Glomerular visceral epithelial cell (primary cell): ENCODE results near the gene ZFP69B.
A peak's percentile ranks its signal among the peaks of the same experiment; 100 is the strongest.

ENCODE experiments used
- DNase-seq: peaks from one replicate; pipeline ENCODE4 v3.0.0-alpha.2; 2016; ENCODE audit errors: extremely low spot score

The ZFP69B gene

DNA sequence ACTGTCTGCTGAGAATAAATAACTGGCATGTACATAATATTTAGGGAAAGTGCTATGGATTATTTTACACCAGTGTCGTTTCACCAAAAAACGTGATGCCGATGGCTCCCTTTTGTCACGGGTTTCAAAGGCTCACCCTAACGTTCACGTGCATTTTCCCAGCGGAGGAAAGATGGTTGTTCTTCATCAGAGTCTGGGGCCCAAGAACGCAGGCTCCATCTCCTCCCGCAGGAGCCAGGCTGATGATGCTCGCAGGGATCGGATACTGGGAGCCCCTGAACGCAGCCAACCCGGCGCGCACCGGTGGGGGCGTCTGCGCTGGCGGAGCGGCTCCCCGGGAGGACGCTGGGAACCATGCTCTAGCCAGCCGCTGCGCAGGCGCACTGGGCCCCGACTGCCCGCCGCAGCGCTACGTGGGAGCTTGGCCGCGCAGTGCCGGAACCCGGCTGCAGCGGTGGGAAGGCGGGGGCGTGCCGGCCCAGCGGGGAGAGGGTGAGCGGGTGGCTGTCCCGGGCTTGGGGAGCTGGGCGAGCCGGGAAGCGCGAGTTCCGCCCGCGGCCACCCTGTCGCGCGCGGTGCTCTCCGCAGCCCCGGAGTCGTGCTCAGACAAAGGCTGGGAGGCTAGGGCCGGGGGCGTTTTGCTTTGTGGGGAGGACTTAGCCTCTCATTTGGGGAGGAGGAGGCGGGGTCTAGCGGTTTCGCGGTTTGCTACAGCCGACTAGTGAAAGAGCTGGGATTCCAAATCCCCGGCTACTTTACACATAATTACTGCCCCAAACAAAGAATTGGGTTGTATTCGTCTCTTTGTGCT, at the start of gene ZFP69B:
Gene ZFP69B (plus strand): TSS at position 793 of the 811 bp plus-strand sequence. CDS start 486 bp downstream, outside the sequence.
- DNase-seq, result peak; percentile 95

- DNase-seq, result no peak
Observed at GRCh38 chr1:40401473-40402201, 48.6 kb upstream of the ZFP69B start.

DNA sequence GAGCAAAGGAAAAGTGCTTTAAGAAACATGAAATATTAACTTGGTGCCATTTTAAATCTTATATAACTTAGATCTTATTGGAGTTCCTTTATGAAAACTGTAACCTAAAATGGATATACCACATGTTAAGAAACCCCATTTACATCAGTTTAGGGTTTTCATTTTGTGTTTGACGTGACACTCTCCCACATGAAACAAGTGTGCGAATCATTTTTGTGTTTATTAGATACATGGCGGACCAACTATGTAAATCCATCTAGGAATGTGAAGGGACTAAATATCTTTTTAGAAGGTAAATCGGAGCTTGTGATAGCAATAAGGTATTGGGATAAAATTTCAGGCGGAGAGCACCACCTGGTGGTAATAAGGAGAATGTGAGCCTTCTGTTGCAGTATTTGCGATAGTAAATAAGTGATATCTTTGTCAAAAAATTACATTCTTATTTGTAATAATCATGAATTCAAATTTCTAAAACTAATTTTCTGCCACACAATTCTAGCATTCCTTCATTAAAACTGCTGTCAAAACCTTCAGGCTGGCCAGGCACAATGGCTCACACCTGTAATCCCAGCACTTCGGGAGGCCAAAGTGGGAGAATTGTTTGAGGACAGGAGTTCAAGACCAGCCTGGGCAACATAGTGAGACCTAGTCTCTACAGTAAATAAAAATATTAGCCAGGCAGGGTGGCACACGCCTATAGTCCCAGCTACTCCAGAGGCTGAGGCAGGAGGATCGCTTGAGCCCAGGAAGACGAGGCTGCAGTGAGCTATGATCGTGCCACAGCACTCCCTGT, 45.4 kb upstream of the ZFP69B start:
- peak; percentile 64 for DNase-seq

DNA sequence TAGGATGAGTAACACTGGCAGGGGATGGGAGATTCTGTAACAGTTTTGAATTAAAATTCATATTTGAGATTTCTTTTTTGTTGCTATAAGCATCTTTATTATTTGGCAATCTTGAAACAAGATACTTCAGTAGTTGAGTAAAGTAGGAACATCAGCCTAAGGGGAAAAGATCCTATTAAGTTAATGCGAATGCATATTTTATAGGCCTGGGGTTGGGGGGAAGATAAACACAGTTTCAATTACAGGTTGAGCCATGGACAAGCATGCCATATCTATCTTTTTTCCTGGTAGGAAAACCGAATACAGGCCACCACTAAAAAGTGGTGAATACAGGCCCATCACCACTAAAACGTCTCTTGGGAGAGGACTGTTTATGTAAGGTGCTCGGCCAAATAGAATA, 44.5 kb upstream of the ZFP69B start:
- DNase-seq, result no peak

GRCh38 chr1:40407453-40407852, 42.8 kb upstream of the ZFP69B start:
- no peak for DNase-seq

DNA sequence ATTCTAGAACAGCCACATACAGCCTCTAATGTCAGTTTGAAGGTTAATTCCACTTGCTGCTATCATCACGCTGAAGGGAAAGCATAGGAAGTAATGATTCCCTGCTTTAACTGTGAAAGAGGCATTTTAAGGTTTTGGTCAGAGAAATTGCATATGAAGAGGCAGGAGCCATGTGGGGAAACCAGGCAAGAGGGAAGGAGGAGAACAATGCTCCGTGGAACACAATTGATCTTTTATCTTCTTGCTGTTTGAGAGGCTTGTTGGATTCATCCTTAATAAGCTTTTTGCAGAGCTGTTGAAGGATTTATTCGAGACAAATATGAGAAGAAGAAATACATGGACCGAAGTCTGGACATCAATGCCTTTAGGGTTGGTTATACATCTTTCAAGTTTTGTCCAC, 40.8 kb upstream of the ZFP69B start:
- DNase-seq, result no peak

DNA sequence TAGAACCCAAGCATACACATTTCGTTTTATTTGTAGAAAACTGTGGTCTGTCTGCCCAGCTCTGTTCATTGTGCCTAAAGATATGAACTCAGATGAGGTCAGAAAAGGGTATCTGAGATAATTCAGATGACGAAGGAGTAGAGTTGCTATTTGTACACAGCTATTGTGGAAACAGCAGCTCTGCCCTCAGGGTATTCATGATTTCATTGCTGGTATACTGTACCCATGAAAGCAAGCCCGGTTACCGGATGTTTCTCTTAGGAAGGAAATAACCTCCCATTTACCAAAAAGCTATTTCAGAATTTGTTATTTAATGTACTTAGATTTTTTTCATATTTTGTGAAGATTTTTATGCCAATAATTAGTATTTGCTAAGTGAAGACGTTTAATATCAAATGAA, 39.0 kb upstream of the ZFP69B start:
- no peak for DNase-seq

DNA sequence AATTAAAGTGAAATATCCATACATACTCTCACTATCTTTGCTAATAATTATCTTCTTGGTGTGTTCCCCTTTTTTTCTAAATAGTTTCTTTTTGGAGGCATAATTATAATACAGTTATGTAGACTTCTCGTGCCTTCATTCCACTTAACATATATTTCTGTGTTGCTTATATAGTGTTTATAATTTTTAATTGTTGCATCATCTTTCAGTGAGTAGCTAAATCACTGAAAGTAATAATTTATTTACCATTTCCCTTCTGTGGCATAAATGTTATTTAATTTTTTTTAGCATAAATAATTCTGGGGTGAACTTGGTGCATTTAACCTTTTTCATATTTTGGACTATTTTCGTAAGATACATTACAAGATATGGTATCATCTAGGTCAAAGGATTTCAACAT, 38.4 kb upstream of the ZFP69B start:
- no peak for DNase-seq

GRCh38 chr1:40413527-40414252, 36.6 kb upstream of the ZFP69B start:
- no peak for DNase-seq

DNA sequence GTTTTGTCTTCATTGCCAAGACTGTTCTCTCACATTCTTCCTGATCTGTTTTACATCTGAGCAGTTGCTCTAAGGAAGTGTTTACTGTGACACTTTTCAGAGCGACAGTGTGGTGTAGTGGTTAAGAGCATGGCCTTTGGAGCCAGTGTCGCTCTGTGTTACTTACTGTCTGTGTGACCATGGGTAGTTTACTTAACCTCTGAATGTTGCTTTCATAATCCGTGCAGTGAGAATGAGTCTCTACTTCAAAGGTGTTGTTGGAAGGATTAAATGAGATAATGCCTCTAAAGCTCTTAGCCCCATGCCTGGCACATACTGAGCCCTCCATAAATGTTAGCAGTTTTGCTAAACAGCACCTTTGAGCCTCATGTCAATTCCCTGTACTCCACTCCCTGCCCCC, 35.9 kb upstream of the ZFP69B start:
- DNase-seq, result no peak

DNA sequence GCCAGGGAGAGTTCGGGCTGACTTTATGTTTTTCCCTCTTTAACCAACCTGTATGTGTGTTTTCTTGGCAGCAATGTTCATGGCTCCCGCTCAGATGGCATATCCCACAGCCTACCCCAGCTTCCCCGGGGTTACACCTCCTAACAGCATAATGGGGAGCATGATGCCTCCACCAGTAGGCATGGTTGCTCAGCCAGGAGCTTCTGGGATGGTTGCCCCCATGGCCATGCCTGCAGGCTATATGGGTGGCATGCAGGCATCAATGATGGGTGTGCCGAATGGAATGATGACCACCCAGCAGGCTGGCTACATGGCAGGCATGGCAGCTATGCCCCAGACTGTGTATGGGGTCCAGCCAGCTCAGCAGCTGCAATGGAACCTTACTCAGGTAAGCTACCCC, 33.6 kb upstream of the ZFP69B start:
- no peak for DNase-seq

DNA sequence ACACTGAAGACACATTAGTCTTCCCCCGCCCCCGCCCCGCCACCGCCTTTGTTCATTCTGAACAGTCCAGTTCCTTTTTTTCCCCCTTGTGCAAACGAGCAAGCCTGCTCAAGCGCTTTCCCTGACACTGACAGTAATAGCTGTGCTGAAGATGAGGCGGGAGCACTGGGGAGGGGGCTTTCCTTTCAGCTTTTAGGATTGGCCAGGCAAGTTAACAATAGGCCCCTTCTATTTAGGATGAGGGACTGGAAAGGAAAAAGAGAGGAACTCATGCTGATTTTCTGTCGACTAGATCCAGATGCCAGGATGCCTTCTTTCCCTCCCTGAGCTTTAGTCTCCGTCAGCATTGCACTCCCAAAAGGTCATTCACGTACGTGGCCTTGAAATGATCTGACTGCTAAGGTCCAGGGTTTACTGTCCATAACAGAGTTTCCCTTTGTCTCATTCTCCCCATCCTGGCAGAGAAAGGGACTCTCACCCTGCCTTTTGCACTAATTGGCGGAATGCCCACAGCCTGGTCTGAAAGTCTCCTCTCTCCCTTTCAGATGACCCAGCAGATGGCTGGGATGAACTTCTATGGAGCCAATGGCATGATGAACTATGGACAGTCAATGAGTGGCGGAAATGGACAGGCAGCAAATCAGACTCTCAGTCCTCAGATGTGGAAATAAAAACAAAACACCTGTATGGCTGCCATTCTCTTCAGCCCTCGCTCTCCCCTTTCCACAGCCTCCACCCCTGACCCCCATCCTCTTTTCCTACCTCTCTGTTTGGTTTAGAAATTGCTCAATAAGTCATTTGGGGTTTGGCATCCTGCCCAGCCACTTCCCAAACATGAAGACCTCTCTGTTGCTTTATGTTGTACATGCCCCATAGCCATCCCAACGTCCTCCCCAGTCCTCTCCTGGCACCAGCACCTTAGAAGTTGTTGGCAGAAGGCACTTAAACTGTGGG, 28.6 kb upstream of the ZFP69B start:
- peak; percentile 4 for DNase-seq

DNA sequence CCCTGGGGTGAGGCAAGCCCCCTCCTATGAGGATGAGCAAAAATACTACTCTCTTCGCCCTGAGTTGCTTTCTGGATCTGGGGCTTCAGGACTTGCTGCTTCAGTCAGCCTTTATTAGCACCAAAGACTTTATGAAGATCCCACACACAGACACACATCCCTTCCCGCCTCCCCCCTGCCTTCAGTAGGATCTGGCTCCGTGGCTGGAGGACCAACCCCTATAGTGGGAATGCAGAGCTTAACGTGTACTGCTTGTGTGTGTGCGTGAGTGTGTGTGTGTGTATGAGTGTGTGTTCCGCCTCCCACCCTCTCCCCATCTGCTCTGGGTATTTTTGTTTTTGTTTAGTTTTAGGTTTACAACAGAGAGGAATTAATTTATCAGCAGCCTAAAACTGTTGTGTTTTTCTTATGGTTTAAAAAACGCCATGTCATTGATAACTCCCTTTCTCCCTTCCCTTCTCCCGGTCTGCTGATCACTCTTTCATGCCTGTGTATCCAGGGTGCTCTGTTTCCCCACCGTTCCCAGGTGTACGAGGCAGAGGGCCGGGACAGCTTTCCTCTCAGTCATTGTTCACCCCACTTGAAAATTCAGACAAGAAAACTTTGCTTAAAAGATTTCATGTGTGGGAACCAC, 27.5 kb upstream of the ZFP69B start:
- no peak for DNase-seq

DNA sequence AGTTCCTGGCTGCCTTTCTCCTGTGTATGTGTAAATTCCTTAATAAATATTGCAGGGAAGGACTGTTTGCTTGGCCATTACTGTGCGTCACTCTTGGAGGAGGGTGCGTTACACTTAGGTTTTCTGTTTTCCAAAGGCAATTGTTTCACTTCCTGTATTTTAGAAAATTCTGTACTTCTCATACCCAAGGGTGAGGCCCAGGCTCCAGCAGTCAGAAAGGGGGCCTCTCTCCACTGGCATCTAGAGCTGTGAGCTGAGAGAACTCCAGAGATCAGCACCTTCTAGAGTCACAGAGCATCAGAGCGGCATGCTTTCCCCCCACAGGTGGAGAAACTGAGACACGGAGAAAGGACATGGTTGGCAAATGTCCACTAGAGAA, 27.0 kb upstream of the ZFP69B start:
- no peak for DNase-seq

DNA sequence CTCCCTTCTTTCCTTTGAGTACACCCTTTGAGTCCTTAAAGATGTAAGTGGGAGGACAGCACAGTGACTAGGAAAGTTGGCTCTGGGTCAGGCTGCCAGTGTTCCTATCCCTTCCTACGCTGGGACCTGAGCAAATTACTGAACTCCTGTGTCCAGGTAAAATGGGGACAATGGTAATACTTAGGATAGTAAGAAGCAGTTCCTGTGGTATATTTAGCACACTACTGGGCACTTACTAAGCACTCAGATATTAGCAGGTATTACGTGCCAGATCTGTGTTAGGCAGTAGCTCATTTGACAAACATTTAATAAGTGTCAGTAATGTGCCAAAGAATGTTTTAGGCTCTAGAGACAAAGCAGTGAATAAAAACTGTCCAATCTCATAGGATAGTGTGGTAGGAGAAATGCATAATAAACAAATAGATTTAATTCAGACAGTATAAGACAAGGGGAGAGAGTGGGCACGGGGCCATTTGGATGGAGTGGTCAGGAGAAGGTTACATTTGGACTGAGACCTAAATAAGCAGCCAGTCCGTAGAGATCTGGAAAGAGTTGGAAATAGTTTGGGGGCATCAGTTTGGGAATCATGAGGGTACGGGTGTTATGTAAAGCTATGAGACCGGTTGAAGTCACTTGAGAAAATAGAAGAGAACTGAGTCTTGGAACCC, 26.2 kb upstream of the ZFP69B start:
- no peak for DNase-seq

- DNase-seq, result no peak
Observed at GRCh38 chr1:40425198-40425597, 25.1 kb upstream of the ZFP69B start.

DNA sequence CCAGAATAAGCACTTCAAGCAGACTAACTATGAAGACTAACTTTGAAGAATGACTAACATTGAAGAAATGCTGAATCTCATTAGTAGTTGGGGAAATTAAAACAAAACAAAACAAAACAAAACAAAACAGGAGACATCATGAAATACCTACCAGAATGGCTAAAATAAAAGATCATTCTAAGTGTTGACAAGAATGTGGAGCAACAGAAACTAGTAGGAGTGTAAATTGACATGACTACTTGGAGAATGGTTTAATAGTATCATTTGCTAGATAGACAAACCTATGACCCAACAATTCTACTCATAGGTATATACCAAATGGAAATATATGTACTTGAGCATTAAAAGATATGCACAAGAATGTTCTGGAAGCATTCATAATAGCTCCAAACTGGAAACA, 18.9 kb upstream of the ZFP69B start:
- no peak for DNase-seq

DNA sequence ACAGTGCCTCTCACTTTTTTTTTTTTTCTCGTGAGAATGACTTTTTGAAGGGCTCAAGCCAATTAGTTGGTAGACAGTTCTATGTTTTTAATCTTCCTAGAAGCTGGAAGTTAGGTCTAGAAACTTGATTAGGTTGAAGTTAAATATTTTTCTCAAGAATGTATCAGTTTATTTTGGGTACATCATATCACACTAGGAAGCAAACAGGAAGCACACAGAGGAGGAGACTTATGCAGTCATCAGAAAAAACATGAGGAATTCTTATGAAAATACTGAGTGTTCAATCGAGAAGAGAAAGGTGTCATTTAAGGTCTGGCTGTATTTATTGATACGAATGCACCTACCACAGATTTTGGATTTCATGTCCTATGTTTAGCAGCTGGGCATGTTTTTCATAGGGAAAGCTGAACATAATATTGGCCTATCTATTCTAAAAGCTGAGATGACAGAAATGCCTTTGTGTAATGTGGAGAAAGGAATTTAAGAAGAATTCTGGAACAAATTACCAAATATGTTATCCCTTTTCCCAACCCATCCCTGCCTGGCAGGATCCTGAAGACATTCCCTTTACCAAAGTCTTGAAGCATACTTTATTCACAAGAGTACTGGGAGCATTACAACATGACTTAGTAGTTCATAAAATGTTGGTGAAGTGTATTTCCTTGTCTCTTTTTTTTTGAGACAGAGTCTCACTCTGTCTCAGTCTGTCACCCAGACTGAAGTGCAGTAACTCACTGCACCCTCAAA, 17.5 kb upstream of the ZFP69B start:
- no peak for DNase-seq

DNA sequence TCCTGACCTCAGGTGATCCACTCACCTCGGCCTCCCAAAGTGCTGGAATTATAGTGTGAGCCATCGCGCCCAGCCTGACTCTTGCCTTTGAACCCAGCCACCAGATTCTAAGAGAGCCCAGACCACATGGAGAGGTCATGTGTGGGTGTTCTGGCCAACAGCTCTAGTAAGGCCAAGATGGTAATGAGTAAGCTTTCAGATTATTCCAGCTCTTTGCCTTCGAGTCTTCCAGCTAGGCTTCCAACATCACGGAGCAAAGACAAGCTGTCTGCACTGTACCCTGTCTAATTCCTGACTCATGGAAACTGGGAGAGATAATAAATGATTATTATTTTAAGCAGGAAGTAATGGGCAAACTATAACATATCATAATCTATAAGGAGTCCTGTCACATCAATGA, 14.8 kb upstream of the ZFP69B start:
- DNase-seq, result no peak
